Keratinocyte (primary cell): ENCODE results near the gene TMEM240. TPM values are rescaled to one million over a fixed set of nuclear protein-coding genes. Genes with fewer than 3 reads are reported as not detected.
A peak's percentile ranks its signal among the peaks of the same experiment; 100 is the strongest.

ENCODE experiments used
- DNase-seq: peaks from one replicate; pipeline ENCODE4 v3.0.0-alpha.2; 2011; ENCODE audit warnings: low read depth, missing footprints, low spot score
- FAIRE-seq: peaks from 2 replicates; lab custom pipeline; 2011; peaks lifted over from hg19 to GRCh38; lab: Jason Lieb, UNC
- H2AFZ ChIP-seq: 2 replicates; pipeline ENCODE4 v1.6.0; 2012; ENCODE audit warnings: low read length, control low read depth, inconsistent platforms; ENCODE audit not compliant: control insufficient read depth
- H3K27ac ChIP-seq: 2 replicates; pipeline ENCODE4 v1.5.1; 2011; ENCODE audit warnings: low read length; ENCODE audit not compliant: control insufficient read depth, insufficient read depth
- H3K27me3 ChIP-seq: 3 replicates; pipeline ENCODE4 v1.6.0; 2011; ENCODE audit warnings: low read length; ENCODE audit not compliant: control insufficient read depth, insufficient read depth; ENCODE audit errors: extremely low read depth
- H3K36me3 ChIP-seq, 2 experiments: 2 replicates in 1 of 2; 3 replicates in 1 of 2; pipeline ENCODE4 v1.5.1; 2011; ENCODE audit warnings: low read length in 2 of 2, mild to moderate bottlenecking in 1 of 2; ENCODE audit not compliant: control insufficient read depth in 2 of 2, insufficient read depth in 2 of 2; ENCODE audit errors: extremely low read depth in 1 of 2
- H3K4me1 ChIP-seq: 3 replicates; pipeline ENCODE4 v1.5.1; 2011; ENCODE audit warnings: low read length; ENCODE audit not compliant: control insufficient read depth, insufficient read depth; ENCODE audit errors: extremely low read depth
- H3K4me2 ChIP-seq: 3 replicates; pipeline ENCODE4 v1.6.0; 2011; ENCODE audit warnings: low read depth, low read length; ENCODE audit not compliant: control insufficient read depth, insufficient read depth; ENCODE audit errors: extremely low read depth
- H3K4me3 ChIP-seq, 3 experiments: fragments of 200-600 bp in 1 of 3; sonication (generic) in 1 of 3; 2 replicates in 2 of 3; 3 replicates in 1 of 3; pipeline ENCODE4 v1.5.1; 2011 to 2016; ENCODE audit warnings: low read length in 3 of 3, mild to moderate bottlenecking in 3 of 3, control low read depth in 2 of 3, inconsistent platforms in 1 of 3, low read depth in 1 of 3, mixed read lengths in 1 of 3, mixed run types in 1 of 3, moderate library complexity in 1 of 3; ENCODE audit not compliant: control insufficient read depth in 2 of 3, insufficient read depth in 2 of 3; ENCODE audit errors: extremely low read depth in 1 of 3
- H3K79me2 ChIP-seq: 2 replicates; pipeline ENCODE4 v1.6.0; 2012; ENCODE audit warnings: low read length; ENCODE audit not compliant: control insufficient read depth, insufficient read depth
- H3K9ac ChIP-seq: 3 replicates; pipeline ENCODE4 v1.6.0; 2011; ENCODE audit warnings: low read length; ENCODE audit not compliant: control insufficient read depth, insufficient read depth; ENCODE audit errors: extremely low read depth
- H3K9me1 ChIP-seq: 3 replicates; pipeline ENCODE4 v1.6.0; 2011; ENCODE audit warnings: low read length; ENCODE audit not compliant: control insufficient read depth, insufficient read depth; ENCODE audit errors: extremely low read depth
- H3K9me3 ChIP-seq: 2 replicates; pipeline ENCODE4 v1.5.1; 2012; ENCODE audit warnings: low read depth, low read length; ENCODE audit not compliant: control insufficient read depth
- H4K20me1 ChIP-seq: 3 replicates; pipeline ENCODE4 v1.6.0; 2011; ENCODE audit warnings: low read length; ENCODE audit not compliant: control insufficient read depth, insufficient read depth; ENCODE audit errors: extremely low read depth
- EZH2 ChIP-seq: IDR thresholded peaks from one replicate; pipeline ENCODE4 v1.6.1; 2012; ENCODE audit warnings: inconsistent platforms, mild to moderate bottlenecking, low read length, moderate library complexity
- dilution Hi-C: fragments of 300-500 bp; cut with MboI; formaldehyde crosslinking; loops from one replicate; pipeline ENCODE4 v1.7.0; 2020; ENCODE audit warnings: low sequenced_read_pairs; ENCODE audit not compliant: extremely low pct_ligation_motif_present
- polyA plus RNA-seq, 5 experiments: library from polyadenylated mRNA; depleted of rRNA in 3 of 5; stranded (reverse) in 3 of 5; stranded (forward) in 1 of 5; unstranded in 1 of 5; fragments of >200 nt; gene quantifications; 1 replicate in 1 of 5; 2 replicates in 3 of 5; 3 replicates in 1 of 5; pipeline versions ENCODE4 v1.2.1 to v1.2.3, GENCODE V29; 2011 to 2012; ENCODE audit warnings: missing spikeins in 2 of 5, low read depth in 1 of 5, low replicate concordance in 1 of 5
- TF ChIP-seq, protein P1 (sequence below), 3 experiments: IDR thresholded peaks in 1 of 3; conservative IDR thresholded peaks in 1 of 3; optimal IDR thresholded peaks in 1 of 3; 2 replicates in 2 of 3; 3 replicates in 1 of 3; pipeline versions ENCODE3 to v1.5.1; 2011; ENCODE audit warnings: low read length in 3 of 3, mild to moderate bottlenecking in 3 of 3, moderate library complexity in 2 of 3, control low read depth in 1 of 3, inconsistent platforms in 1 of 3; ENCODE audit not compliant: insufficient read depth in 2 of 3; ENCODE audit errors: extremely low read depth in 1 of 3

The TMEM240 gene
- polyA plus RNA-seq, 1 donor (not counting 4 experiments of a cell fraction or from before 2014, with no cell fraction given), result 0.12 TPM

DNA sequence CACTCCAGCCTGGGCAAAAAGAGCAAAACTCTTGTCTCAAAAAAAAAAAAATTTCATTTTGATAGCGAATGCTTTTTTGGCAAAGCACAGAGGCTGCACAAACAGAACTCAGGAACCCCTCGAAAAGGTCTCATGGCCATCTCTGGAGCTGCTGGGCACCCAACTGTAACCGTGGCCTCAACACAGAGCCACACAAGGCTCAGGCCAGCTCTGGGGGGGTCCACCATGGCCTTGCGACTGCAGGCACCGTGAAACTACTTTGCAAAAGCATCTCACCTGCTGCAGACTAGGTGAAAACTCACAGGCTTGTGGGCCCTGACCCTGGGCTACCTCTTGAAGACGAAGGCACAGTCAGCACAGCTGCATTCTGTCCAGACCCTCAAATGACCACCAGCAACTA, 16.1 kb upstream of the TMEM240 start:
- H3K4me3 ChIP-seq, result no peak overlapping the region
- peaks cover under 1 to 6% of the 10 kb centered on the region in 2 experiments for H3K36me3 ChIP-seq
- H3K4me1 ChIP-seq, result peaks cover 9% of the 10 kb centered on the region
- H3K9me1 ChIP-seq, result peaks cover 2% of the 10 kb centered on the region
- DNase-seq, result no peak
- FAIRE-seq, result no peak
- H3K27ac ChIP-seq, result no peak overlapping the region
- H3K4me2 ChIP-seq, result no peak overlapping the region
- H3K9ac ChIP-seq, result no peak overlapping the region
- peaks cover 49% of the 10 kb centered on the region for H3K79me2 ChIP-seq
- H4K20me1 ChIP-seq, result peaks cover 9% of the 10 kb centered on the region
- no peaks in the 10 kb centered on the region for H3K9me3 ChIP-seq
- TF ChIP-seq EZH2, result no peak
- TF ChIP-seq, protein P1, sequence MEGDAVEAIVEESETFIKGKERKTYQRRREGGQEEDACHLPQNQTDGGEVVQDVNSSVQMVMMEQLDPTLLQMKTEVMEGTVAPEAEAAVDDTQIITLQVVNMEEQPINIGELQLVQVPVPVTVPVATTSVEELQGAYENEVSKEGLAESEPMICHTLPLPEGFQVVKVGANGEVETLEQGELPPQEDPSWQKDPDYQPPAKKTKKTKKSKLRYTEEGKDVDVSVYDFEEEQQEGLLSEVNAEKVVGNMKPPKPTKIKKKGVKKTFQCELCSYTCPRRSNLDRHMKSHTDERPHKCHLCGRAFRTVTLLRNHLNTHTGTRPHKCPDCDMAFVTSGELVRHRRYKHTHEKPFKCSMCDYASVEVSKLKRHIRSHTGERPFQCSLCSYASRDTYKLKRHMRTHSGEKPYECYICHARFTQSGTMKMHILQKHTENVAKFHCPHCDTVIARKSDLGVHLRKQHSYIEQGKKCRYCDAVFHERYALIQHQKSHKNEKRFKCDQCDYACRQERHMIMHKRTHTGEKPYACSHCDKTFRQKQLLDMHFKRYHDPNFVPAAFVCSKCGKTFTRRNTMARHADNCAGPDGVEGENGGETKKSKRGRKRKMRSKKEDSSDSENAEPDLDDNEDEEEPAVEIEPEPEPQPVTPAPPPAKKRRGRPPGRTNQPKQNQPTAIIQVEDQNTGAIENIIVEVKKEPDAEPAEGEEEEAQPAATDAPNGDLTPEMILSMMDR (optimal IDR thresholded peaks at IDR 0.05 in 1 of 3, IDR thresholded peaks at IDR 0.05 in 1 of 3, conservative IDR thresholded peaks at IDR 0.05 in 1 of 3; ENCODE audit: extremely low read depth in 1 of 3, insufficient read depth in 2 of 3, low read length in 3 of 3), result no peak
- no peaks in the 10 kb centered on the region for H3K27me3 ChIP-seq
- dilution Hi-C loops, result no loop called here
- H2AFZ ChIP-seq, result no peak overlapping the region

DNA sequence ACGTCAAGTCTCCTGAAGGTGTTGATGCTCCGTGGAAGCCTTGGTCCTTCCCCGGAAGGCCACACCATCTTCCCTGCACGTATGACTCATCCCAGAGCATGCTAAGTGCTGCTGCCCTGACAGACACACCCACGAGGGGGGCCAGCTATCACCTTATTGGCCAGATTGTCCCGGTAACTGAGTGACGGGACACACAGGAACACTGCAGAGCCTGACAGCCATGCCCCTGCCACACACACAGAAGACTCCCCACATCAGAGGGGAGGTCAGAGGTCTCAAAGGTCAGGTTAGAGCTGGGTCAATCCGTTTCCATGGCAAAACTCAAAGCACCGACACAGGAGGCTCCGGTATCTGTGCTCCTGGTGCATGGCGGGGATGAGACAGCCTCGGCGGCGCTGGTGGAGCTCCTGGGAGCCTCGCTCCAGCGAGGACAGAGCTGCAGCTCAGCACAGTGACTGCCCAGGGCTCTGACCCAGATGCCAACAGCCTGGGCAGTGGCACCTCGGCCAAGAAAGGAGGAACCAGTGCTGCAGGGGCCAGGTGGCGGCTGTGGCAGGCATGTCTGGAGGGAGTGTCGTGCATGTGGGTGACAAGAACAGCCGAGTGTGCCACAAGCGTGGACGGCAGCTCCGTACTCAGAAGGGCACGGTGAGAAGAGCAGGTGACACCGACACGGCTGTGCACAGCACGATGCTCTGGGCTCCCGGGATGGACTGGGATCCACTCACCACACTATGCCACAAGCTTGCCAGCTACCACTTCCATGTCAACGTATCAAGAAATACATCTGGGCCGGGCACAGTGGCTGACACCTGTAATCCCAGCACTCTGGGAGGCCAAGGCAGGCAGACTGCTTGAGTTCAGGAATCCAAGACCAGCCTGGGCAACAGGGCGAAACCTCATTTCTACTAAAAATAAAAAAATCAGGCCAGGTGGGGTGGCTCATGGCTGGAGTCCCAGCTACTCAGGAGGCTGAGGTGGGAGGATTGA, 14.8 kb upstream of the TMEM240 start:
- Histone ChIP-seq H2AFZ (no peak overlapping the region), H3K9me1 (peaks cover 2% of the 10 kb centered on the region), H3K27me3 (no peaks in the 10 kb centered on the region), H3K9ac (no peak overlapping the region), H3K27ac (no peak overlapping the region), H3K79me2 (peaks cover 55% of the 10 kb centered on the region), H3K4me3 (no peak overlapping the region), H4K20me1 (peaks cover 17% of the 10 kb centered on the region), H3K9me3 (no peaks in the 10 kb centered on the region), H3K4me1 (peaks cover 9% of the 10 kb centered on the region), H3K36me3 (peaks cover 0 to 5% of the 10 kb centered on the region in 2 experiments), H3K4me2 (no peak overlapping the region)
- no peak for TF ChIP-seq EZH2
- TF ChIP-seq, protein P1 (optimal IDR thresholded peaks at IDR 0.05 in 1 of 3, IDR thresholded peaks at IDR 0.05 in 1 of 3, conservative IDR thresholded peaks at IDR 0.05 in 1 of 3; ENCODE audit: extremely low read depth in 1 of 3, insufficient read depth in 2 of 3, low read length in 3 of 3), result no peak
- DNase-seq (no peak), FAIRE-seq (peak; percentile 80)
- dilution Hi-C loops, result no loop called here
